NK-92 treated with Interleukin-12 subunit alpha and Interleukin-12 subunit beta, amount 100 ng/mL, for 24 hours (cell line): ENCODE measurements around the gene MYO7B.

Experiments
- DNase-seq: peaks from one replicate; lab custom pipeline; 2025; lab: John Stamatoyannopoulos, UW

MYO7B gene

DNA sequence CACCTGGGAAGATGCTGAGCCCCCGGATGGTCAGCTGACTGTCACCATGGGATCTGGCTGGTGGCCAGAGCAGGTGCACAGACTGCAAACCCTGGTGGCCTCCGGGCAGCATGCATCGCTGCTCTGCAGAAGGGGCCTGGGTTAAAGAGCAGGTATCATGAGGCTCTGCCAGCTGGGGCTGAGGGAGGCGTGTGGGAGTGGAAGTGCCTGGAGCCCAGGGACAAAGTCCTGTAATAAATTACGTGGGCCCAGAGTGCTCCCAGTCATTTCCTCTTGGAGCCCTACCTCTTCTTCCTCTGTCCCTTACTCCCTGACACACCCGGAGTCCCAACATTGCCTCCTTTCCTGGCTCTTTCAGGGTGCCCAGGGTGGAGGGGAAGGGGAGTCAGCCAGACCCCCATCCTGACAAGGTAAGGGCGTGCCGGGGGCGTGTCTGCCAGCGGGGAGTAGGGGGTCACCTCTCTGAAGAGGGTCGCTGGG lies at the start of gene MYO7B:
Gene MYO7B (plus strand): TSS at position 262 of the 480 bp plus-strand sequence. CDS start 24,040 bp downstream, outside the sequence.
- DNase-seq, result no peak

DNA sequence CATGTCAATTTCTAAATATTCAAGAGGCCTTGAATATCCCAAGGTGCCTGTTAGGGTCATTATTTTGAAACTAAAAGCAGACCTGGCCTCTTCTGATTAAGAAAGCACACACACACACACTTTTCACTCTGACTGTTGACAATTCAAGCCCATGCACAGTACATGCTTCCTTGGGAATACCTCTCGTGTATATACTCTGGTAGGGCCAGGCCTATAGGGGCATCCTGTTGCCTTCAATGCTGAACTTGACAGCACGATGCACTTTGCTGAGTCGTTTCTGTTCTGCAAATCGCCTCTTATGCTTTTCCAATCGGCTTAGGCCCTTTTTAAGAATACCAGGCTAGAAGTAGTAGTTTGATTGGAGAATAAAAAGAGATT lies 49.8 kb upstream of the MYO7B start:
- DNase-seq, result no peak

DNA sequence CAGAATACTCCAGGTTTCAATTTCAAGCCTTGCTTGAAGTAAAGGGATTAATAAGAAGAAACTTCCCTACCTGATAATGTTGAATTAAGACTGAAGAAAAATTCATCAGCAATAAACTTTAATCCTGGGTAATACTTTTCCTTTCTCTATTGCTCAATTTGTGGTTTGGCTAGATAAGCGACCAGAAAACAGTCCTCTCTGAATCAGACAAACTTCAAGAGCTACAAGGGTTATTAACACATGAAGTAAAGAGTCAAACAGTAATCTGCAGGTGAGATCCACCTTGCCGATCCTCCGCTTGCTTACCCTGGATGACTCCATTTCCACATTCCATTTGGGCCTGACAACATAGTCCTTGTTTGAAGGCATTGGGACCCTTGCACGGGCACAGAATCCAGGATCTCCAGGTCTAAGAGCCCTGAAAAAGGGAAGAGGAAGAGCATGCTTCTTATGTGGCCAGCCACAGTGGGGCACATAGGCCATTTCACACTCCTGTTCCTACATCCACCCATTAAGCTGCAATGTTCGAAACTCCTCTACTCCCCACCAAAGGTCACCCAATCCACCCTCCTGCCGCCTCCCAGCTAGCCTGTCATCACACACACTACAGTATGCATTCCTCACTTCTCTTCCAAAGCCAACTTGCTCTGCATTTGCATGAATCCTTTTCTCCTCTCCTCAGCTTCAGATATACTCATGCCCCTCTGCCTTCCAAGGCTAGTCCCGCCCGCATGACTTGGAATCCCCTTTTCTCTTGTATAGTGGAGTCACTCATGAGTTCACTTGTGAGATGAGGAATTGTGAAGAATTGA lies 49.0 kb upstream of the MYO7B start:
- no peak for DNase-seq

DNA sequence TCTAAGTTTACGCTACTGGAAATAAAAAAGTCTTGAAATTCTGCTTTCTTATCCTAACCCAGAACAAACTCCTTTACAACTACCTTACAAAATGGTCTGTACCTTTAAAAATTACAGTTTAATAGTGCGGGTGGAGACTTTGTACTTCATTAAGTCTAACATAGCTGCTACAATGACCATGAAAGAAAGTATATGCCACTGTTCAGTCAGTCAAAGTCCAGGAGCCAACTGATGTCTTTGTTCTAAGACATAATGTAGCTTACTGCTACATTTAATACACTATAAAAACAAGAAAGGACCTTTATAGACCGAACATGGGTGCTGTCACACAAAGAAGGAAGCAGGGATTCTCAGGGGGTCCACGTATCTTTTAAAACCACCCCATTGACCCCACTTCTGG lies 45.2 kb upstream of the MYO7B start:
- no peak for DNase-seq

DNA sequence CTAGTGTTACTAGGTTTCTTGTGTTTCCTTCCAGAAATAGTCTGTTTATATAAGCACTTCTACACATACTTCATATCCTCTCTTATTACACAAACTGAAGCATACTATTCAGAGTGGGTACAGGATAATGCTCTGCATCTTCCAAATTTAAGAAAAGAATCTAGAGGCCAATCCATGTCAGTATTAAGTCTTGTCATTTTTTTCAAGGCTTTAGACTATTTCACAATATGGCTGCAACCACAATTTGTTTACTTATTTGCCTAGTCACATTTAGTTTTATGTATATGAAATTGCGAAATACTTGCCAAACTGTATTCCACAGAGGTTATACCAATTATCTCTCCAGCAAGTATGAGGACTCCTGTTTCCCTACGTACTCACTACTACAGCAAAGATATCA lies 37.1 kb upstream of the MYO7B start:
- no peak for DNase-seq

DNA sequence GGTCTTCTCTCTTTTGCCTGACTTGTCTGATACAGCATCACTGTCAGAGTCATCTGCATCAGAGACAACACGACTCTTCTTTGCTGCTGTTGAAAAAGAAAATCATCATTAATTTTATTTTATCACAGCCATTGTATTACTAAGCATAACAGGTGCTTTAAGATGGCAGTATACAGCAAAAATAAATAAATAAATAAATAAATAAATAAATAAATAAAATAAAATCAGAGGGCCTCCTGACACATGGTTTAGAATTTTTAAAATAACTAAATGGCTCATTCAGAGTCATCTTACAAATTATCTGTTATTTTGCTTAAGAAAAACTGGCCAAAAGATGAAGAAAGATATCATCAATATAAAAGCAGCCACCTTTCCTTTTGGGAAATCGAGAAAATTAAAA lies 32.0 kb upstream of the MYO7B start:
- DNase-seq, result no peak

DNA sequence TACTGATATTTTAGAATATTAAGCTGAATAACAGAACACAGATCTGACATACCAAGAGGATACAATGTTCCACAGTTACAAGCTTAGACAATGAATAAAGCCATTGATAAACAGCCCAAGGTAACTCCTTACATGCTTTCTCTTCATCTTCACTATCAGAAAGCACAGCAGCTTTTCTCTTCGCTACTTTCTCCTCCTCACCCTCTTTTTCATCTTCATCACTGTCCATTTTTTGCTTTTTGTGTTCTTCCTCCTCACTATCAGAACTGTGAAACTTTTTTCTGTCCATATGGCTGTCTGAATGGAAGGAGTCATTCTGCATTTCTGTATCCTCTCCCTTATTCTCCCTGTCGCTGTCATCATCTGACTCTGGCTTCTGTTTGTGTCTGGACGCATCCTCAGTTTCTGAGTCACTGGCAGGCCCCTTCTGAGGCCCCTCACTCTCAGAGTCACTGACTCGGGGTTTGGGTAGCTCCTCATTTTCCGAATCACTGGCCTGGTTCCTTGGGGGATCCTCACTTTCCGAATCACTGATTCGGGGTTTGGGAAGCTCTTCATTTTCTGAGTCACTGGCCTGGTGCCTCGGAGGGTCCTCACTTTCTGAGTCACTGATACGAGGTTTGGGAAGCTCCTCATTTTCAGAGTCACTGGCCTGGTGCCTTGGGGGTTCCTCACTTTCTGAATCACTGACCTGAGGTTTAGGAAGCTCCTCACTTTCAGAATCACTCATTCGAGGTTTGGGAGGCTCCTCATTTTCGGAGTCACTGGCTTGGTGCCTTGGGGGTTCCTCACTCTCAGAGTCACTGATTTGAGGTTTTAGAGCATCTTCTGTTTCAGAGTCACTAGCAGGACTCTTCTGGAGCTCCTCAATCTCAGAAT lies 30.7 kb upstream of the MYO7B start:
- no peak for DNase-seq

DNA sequence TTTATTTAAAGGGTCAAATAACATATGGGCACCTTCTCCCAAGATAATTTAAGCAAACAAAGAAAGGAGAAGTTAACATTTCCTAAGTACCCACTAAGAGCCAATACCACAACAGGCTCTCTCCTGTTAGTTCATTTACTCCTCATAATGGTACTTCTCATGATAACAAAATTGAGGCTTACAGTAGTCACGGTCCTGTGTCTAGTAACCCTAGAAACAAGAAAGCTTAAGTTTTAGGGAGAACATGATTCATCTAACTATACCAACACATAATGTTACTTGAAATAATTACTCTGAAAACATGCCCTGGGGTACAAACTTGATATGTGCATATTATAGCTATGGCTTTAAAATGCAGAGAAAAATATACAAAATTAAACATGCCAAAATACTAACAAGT lies 29.0 kb upstream of the MYO7B start:
- DNase-seq, result no peak

DNA sequence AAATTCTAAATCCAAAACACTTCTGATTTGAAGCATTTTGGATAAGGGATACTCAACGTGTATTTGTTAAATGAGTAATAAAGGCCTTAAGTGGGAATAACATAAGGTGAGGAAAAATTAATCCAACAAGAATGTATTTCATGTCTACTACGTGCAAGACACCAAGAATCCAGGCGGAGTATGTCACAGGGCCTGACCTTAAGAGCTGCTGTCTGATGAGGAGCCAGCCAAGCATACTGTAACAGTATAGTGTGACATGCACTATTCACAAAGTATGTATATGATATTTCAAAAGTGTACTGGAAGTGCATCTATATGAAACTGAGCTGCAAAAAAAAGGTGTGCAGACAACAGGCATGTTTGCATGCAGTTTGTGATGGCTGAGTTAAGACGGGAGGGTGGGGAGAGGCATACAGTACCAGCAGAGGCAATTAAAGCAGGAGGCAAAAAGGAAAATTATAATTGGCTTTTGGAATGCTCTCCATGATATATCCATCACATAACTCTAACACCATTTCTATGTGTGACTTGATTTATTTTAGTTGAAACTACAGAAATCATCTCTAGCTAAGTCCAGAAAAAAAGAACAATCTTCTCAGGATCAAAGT lies 27.4 kb upstream of the MYO7B start:
- DNase-seq, result no peak

DNA sequence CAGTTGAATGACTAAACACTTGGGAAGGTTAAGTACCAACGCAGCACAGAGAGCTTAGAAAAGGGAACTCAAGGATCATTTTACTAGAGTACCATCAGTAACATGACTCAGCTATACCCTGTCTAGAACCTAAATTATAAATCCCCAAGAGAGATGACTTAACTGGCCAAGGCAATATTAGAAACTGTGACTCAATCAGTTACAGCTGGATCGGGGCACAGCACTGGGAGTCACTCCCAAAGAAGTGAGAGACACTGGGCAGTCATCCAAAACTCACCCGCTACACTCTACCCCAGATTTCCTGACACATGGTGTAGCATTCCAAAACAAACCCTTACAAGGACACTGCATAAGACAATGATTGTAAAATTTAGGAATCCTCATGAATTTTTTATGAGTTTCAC lies 26.9 kb upstream of the MYO7B start:
- no peak for DNase-seq

DNA sequence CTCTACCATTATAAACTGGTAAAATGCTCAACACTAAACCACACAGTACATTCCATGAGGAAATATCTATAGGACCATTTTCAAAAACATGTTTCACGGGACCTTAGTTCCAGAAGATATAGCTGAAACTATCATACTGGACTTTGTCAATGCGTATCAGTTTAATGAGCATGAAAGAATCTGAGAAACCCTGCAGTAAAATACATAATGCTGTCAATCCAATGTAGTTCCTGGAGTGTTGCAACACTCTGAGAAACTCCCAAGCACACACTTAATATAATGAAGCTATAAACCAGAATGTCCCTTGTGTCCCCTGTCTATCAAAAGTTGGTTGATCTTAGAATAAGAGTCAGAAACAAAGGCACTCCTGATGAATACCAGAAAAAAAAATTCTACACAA lies 25.4 kb upstream of the MYO7B start:
- DNase-seq, result no peak

DNA sequence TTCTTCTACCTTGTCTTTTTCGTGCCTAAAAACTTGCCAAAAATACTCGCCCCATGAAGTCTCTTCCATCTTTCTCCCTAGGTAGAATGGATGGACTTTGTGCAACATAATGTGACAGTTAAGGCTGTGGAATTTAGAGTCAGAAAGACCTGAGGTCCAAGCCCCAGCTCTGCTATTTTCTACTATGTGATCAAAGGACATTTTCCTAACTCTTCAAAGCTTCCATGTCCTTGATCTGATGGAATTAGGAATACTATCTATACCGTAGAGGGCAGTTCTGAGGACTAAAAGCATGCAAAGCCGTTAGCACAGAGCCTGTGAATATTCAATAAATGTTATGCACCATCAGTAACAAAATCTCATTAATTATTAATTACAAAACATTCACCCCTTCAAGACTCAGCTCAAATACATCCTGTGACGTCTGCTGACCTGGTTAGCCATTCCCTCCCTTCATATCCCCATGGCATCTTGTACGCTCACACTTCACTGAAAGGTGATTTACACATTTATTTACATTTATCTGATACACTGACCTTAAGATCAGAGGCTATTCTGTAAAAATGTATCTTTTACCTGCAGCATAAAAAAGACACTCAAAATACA lies 24.3 kb upstream of the MYO7B start:
- DNase-seq, result no peak

DNA sequence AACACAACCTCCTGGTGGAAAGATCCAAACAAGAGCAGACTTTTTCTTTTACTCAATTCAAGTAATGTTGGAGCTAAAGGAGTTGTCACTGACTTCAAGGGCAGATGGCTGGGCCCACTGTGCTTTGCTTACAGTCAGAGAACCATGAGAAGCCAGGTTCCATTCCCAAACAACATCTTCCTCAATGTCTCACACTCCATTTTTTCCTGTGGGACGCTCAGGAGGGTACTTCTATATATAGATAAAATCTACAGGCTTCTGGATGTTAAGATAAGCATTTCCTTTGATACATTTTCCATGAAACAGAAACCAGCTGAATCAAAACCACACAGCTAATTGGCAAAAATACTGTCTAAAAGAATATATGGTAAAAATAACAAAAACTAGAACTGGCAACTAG lies 23.6 kb upstream of the MYO7B start:
- no peak for DNase-seq

DNA sequence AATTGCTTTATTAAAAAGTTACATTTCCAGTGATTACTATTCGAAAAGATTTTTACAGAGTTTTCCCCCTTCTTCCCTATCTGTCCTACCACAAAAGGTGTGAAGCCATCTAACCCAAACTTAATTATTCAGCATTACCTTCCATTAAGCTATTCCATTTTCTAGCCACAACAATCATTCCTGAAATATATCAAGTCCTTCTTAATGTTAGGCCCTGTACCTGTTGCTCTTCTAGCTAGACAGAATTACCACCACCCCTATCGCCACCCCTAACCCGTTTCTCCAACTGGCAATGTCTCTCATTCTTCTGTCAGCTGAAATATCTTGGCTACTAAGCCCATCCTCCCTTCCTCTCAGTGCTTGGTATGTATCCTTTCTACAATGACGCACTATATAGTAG lies 23.1 kb upstream of the MYO7B start:
- no peak for DNase-seq

DNA sequence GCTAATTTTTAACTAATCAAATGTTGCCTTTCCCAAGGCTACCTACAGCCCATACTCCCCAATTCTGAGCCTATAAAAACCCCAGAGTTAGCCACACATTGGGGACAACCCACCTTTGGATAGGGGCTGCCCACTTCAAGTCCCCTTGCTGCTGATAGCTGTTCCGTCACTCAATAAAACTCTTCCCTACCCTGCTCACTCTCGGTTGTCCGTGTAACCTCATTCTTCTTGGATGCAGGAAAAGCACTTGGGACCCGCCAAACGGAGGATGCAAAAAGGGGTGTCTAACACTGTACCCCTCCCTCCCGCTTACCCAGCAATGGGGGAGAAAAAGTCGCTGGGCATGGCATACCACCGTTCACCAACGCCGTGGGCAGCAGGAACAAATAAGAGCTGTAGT lies 21.4 kb upstream of the MYO7B start:
- no peak for DNase-seq

DNA sequence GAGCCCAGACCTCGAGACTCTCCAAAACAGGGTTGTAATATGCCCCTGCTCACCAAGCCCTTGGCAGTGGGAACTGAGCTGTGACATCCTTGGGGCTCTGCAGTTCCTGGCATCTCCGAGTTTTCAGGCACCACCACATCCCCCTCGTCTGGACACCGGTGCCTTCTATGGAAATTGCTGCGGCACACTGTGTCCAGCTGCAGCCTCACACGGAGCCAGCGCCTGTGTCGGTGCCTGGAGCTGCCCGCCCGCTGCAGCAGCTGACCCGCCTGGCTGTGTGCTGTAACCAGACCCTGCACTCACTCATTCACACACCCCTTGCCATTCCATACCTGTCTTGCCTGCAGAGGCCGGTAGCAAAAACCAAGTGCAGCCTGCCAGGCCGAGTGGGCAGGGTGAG lies 21.0 kb upstream of the MYO7B start:
- no peak for DNase-seq

DNA sequence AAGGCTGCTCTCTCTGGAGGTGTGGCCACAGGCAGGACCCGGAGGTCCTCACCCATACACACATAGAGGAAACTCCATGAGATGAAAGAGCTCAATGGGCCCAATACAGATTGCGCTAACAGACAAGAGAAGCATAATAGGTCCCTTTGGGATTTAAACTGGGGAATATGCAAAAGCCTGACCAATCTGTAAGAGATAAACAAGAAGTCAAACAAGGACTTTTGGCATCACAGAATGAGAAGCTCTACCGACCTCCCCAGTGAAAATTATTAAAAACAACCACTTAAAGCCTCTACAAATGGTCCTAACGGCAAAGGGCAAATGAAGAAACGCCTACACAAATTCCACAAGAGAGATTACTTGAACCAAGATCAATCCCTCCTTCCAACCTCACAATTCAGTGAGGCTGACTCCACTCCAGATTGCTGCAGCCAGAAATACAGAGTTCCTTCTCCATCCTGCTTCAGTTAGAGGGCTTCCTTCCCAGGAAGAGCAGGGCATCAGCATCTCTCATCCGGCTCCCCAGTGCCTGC lies 20.0 kb upstream of the MYO7B start:
- DNase-seq, result no peak

DNA sequence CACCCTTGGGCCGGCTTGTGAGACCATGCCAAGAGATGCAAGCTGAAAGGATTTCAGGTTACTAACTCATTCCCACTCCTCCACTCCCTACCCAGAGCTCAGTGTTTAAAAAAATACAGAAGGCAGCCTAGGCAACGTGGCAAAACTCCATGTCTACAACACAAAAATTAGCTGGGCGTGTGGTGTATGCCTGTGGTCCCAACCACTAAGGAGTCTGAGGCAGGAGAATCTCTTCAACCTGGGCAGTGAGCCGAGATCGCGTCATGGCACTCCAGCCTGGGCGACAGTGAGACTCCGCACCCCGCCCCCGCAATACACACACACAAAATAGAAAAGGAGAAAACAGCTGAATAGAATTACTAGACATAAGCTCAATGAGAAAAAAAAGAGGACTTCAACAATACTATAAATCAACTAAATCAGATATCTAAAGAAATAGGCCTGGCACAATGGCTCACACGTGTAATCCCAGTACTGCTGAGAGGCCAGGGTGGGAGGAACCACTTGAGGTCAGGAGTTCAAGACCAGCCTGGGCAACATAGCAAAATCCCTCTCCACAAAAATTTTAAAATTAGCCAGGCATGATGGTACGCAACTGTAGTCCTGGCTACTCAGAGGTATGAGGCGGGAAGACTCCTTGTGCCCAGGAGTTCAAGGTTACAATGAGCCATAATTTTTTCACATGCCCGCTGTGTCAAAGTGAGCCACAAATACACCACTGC lies 19.3 kb upstream of the MYO7B start:
- DNase-seq, result no peak

DNA sequence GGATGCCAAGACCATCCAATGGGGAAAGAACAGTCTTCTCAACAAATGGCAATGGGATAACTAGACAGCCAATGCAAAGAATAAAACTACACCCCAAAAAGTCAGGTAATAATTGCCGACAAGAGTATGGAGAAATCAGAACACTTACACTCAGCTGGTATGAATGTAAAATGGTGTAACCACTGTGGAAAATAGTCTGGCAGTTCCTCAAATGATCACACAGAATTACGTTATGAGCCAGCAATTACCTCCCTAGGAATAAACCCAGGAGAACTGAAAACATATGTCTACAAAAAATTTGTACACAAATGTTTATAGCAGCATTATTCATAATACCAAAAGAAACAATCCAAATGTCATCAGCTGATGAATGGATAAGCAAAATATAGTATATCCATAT lies 18.0 kb upstream of the MYO7B start:
- no peak for DNase-seq

DNA sequence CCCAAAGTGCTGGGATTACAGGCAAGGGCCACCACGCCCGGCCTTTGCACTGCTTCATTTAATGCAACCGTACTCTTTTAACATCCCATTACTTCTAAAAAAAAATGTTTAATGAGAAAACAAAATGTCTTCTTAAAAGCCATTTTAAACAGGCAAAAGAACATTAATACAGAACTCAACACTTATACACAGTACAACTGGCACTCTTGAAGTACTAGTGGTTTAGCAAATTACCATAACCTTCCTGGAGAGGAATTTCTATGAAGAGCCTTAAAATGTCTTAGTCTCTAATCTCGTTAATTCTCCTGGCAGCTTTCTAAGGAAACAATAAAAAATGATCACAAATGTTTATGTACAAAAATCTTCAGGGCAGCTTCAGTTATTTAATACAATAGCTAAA lies 15.1 kb upstream of the MYO7B start:
- DNase-seq, result no peak

DNA sequence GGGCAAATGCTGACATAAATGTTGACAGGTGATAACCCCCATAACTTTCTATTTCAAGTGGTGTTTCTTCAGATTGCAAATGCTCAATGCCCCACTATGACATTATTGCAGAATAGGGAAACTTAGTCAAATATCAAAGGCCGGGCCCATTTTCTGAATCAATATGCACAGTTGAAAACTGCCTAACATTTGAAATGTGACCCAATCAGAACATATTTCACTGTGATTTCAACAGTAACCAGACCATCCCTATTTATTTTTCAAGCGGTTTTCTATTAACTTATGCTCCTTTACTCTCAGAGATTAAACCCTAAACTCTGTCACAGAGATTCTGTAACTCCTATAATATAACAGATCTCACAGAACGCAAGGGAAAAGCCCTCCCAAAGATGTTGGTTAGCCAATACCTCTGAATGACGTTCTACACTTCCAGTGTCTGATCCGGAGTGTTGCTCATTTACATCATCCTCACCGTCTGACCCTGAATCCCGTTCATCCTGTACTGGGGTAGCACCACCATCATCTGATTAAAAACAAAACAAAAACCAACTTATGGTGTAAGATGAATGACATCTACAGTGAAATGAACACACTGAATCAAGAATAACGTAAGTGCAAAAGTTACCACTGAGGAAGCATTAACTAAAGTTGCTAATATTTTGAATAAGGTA lies 12.1 kb upstream of the MYO7B start:
- no peak for DNase-seq
